ENCODE data around the gene ZNF483. TPM values are rescaled to one million over a fixed set of nuclear protein-coding genes. Genes with fewer than 3 reads are reported as not detected.

Gene ZNF483
- polyA plus RNA-seq, 1 of the 3 experiments (the other 2 are of a cell fraction): 0.53 TPM

- Histone ChIP-seq H3K9me3 (no peaks in the 10 kb centered on the region), H3K27ac (ENCODE audit: low read depth in 2 of 2, low read length in 1 of 2) (no peak overlapping the region), H4K20me1 (ENCODE audit: insufficient read depth) (no peaks in the 10 kb centered on the region), H3K4me2 (no peak overlapping the region), H2AFZ (ENCODE audit: low read depth) (no peak overlapping the region), H3K36me3 (replicated peaks in 1 of 2; ENCODE audit: control insufficient read depth in 1 of 2, insufficient read depth in 2 of 2, low read length in 1 of 2) (peaks cover 2 to 11% of the 10 kb centered on the region in 2 experiments), H3K9me2 (no peaks in the 10 kb centered on the region), H3K9ac (no peak overlapping the region), H3K4me3 (ENCODE audit: low read depth in 2 of 2, low read length in 1 of 2) (no peak overlapping the region), H3K4me1 (ENCODE audit: control insufficient read depth in 1 of 2, insufficient read depth in 2 of 2, low read depth in 1 of 2, low read length in 1 of 2) (peaks cover 6 to 8% of the 10 kb centered on the region in 2 experiments; a peak in 2 of 4 replicates), H3K79me2 (ENCODE audit: insufficient read depth) (no peaks in the 10 kb centered on the region), H3F3A (replicated peaks; ENCODE audit: insufficient read depth) (no peaks in the 10 kb centered on the region), H3K27me3 (ENCODE audit: insufficient read depth) (no peaks in the 10 kb centered on the region)
- no peak for DNase-seq
- TF ChIP-seq SIN3A (IDR thresholded peaks at IDR 0.05; ENCODE audit: borderline replicate concordance, low read depth, low read length): no peak
- TF ChIP-seq USF1 (IDR thresholded peaks at IDR 0.05; ENCODE audit: borderline replicate concordance, low read depth): no peak
- no peak for TF ChIP-seq EZH2phosphoT487 (IDR thresholded peaks at IDR 0.05; ENCODE audit: borderline replicate concordance, low read depth)
- ChIA-PET POLR2A (no interaction called here), CTCF (no interaction called here)
- 52% methylated on average over 2 of the region's 2 CpGs for WGBS (ENCODE audit: low lambda C conversion rate)
These were observed 4.8 kb downstream of the ZNF483 start for GRCh38 chr9:111529787-111530186.

GRCh38 chr9:111531716-111532115 lies 6.7 kb downstream of the ZNF483 start:
- Histone ChIP-seq H3K79me2 (ENCODE audit: insufficient read depth) (no peaks in the 10 kb centered on the region), H3K4me1 (ENCODE audit: control insufficient read depth in 1 of 2, insufficient read depth in 2 of 2, low read depth in 1 of 2, low read length in 1 of 2) (no peaks in the 10 kb centered on the region), H3K4me3 (ENCODE audit: low read depth in 2 of 2, low read length in 1 of 2) (no peak overlapping the region), H3K9me2 (no peaks in the 10 kb centered on the region), H3K27me3 (ENCODE audit: insufficient read depth) (no peaks in the 10 kb centered on the region), H2AFZ (ENCODE audit: low read depth) (no peak overlapping the region), H3K36me3 (replicated peaks in 1 of 2; ENCODE audit: control insufficient read depth in 1 of 2, insufficient read depth in 2 of 2, low read length in 1 of 2) (peaks cover 5 to 15% of the 10 kb centered on the region in 2 experiments), H3F3A (replicated peaks; ENCODE audit: insufficient read depth) (no peaks in the 10 kb centered on the region), H3K4me2 (no peak overlapping the region), H3K9me3 (no peaks in the 10 kb centered on the region), H4K20me1 (ENCODE audit: insufficient read depth) (no peaks in the 10 kb centered on the region), H3K9ac (no peak overlapping the region), H3K27ac (ENCODE audit: low read depth in 2 of 2, low read length in 1 of 2) (no peak overlapping the region)
- TF ChIP-seq YY1 (IDR thresholded peaks at IDR 0.05; ENCODE audit: low read depth) (no peak), JUND (IDR thresholded peaks at IDR 0.05) (no peak), POLR2AphosphoS5 (IDR thresholded peaks at IDR 0.05; ENCODE audit: low read depth, low read length) (no peak), IRF3 (IDR thresholded peaks at IDR 0.05; ENCODE audit: low read depth, low read length) (no peak), MEF2A (IDR thresholded peaks at IDR 0.05; ENCODE audit: borderline replicate concordance, low read depth) (no peak), PBX3 (IDR thresholded peaks at IDR 0.05) (no peak), TEAD4 (IDR thresholded peaks at IDR 0.05; ENCODE audit: borderline replicate concordance, insufficient read depth) (no peak), EZH2phosphoT487 (IDR thresholded peaks at IDR 0.05; ENCODE audit: borderline replicate concordance, low read depth) (no peak), FOXM1 (IDR thresholded peaks at IDR 0.05; ENCODE audit: low read depth) (no peak), USF2 (IDR thresholded peaks at IDR 0.05; ENCODE audit: borderline replicate concordance, low read depth, low read length) (no peak), NRF1 (IDR thresholded peaks at IDR 0.05; ENCODE audit: low read depth, low read length) (no peak)
- DNase-seq: no peak
- CTCF ChIA-PET: no interaction called here
- 88% methylated on average over 4 of the region's 4 CpGs for WGBS (ENCODE audit: low lambda C conversion rate)
- POLR2A ChIA-PET: no interaction called here
